Testis (tissue), 2 donors: Measurements from ENCODE around the gene MYO1F.

Experiments
- CTCF ChIP-seq, 3 experiments: fragments of 450-650 bp in 2 of 3; fragments of 200-600 bp in 1 of 3; sonication (generic) in 1 of 3; IDR thresholded peaks; one replicate each; pipeline ENCODE4 v1.5.1; 2016 to 2019; ENCODE audit warnings: antibody characterized with exemption in 3 of 3, mild to moderate bottlenecking in 2 of 3, moderate library complexity in 1 of 3
- POLR2A ChIP-seq: fragments of 450-650 bp; IDR thresholded peaks from one replicate; pipeline ENCODE4 v1.6.1; 2017; ENCODE audit warnings: antibody characterized with exemption, mild to moderate bottlenecking, moderate library complexity

- TF ChIP-seq POLR2A = no peak
- TF ChIP-seq CTCF (IDR thresholded peaks at IDR 0.05) = no peak
Observed at GRCh38 chr19:8569066-8569771, 8.0 kb downstream of the MYO1F start.
